K562 (cell line): ENCODE results near the gene PLEKHO1. TPM values are rescaled to one million over a fixed set of nuclear protein-coding genes. Genes with fewer than 3 reads are reported as not detected.

Experiments used
- CBFA2T2 ChIP-seq: fragments of 450-650 bp; conservative IDR thresholded peaks from 2 replicates; pipeline ENCODE4 v1.6.1; 2017; ENCODE audit warnings: mild to moderate bottlenecking
- CCNT2 ChIP-seq: IDR thresholded peaks from 2 replicates; pipeline ENCODE4 v1.6.1; 2011; ENCODE audit warnings: borderline replicate concordance, low read depth, mild to moderate bottlenecking, moderate library complexity, mixed read lengths, low read length; ENCODE audit not compliant: insufficient read length; ENCODE audit errors: extremely low read depth
- CTCF ChIP-seq, 3 experiments: IDR thresholded peaks in 2 of 3; conservative IDR thresholded peaks in 1 of 3; 2 replicates each; pipeline ENCODE4 v1.5.1; 2011 to 2012; ENCODE audit warnings: low read length in 3 of 3, mild to moderate bottlenecking in 3 of 3, control low read depth in 2 of 3, improper control_type of control experiment in 1 of 3, inconsistent platforms in 1 of 3, low read depth in 1 of 3, mixed read lengths in 1 of 3, moderate library complexity in 1 of 3; ENCODE audit not compliant: insufficient read depth in 2 of 3
- CXXC5 ChIP-seq: fragments of 250-450 bp; sonication (Bioruptor Pico); IDR thresholded peaks from 2 replicates; pipeline ENCODE4 v1.8.0; 2022; ENCODE audit warnings: inconsistent platforms, mild to moderate bottlenecking, moderate library complexity
- ESRRA ChIP-seq: fragments of 450-650 bp; IDR thresholded peaks from 2 replicates; pipeline ENCODE4 v1.6.1; 2014; ENCODE audit warnings: low read depth, mild to moderate bottlenecking, moderate library complexity, borderline replicate concordance
- HDAC1 ChIP-seq, 2 experiments: fragments of 450-650 bp; IDR thresholded peaks; 2 replicates each; pipeline ENCODE4 v1.6.1; 2016 to 2017; ENCODE audit warnings: inconsistent platforms in 1 of 2, mild to moderate bottlenecking in 1 of 2, moderate library complexity in 1 of 2
- JUN ChIP-seq, 2 experiments: sonication (generic) in 1 of 2; formaldehyde crosslinking in 1 of 2; IDR thresholded peaks; 2 replicates each; pipeline versions ENCODE4 v1.6.1 to v1.8.0; 2012 to 2022; ENCODE audit warnings: borderline replicate concordance in 2 of 2, mild to moderate bottlenecking in 2 of 2, improper control_type of control experiment in 1 of 2, low read depth in 1 of 2, low read length in 1 of 2, missing genetic modification reagents in 1 of 2
- MAX ChIP-seq: sonication (generic); formaldehyde crosslinking; IDR thresholded peaks from 2 replicates; pipeline ENCODE4 v1.9.0; 2022; ENCODE audit warnings: mild to moderate bottlenecking, missing genetic modification reagents
- RNF219 ChIP-seq: fragments of 250-450 bp; sonication (Bioruptor Pico); IDR thresholded peaks from 2 replicates; pipeline ENCODE4 v1.5.0; 2022; ENCODE audit warnings: mild to moderate bottlenecking
- SRSF3 ChIP-seq: fragments of 200-400 bp; formaldehyde crosslinking; IDR thresholded peaks from 2 replicates; pipeline ENCODE4 v1.6.1; 2016; ENCODE audit warnings: mild to moderate bottlenecking, low read length, moderate library complexity; ENCODE audit not compliant: insufficient read depth
- TEAD2 ChIP-seq: fragments of 450-650 bp; IDR thresholded peaks from 2 replicates; pipeline ENCODE4 v1.6.1; 2016; ENCODE audit warnings: missing genetic modification characterization, control low read depth, missing compliant biosample characterization
- ZNF407 ChIP-seq: fragments of 450-650 bp; IDR thresholded peaks from 2 replicates; pipeline ENCODE4 v1.6.1; 2016; ENCODE audit warnings: low read depth
- polyA plus RNA-seq, 8 experiments: library from polyadenylated mRNA; depleted of rRNA in 4 of 8; stranded (reverse) in 5 of 8; unstranded in 3 of 8; fragments of >200 nt; fragmentation: Nextera tagmentation in 2 of 8; fragmentation: Illumina TruSeq in 1 of 8; extraction: Ambion mirVana in 2 of 8; extraction: Trizol in 1 of 8; gene quantifications; 2 replicates each; pipeline versions ENCODE4 v1.2.1 to v1.2.3, GENCODE V29; 2011 to 2014; ENCODE audit warnings: inconsistent platforms in 1 of 8, missing spikeins in 1 of 8
- total RNA-seq, 7 experiments: library from RNA; depleted of rRNA in 6 of 7; stranded (reverse); fragments of >200 nt in 6 of 7; fragmentation: Illumina TruSeq in 2 of 7; extraction: Trizol in 2 of 7; gene quantifications; 2 replicates each; pipeline versions ENCODE4 v1.2.1 to v1.2.3, GENCODE V29; 2011 to 2021; ENCODE audit warnings: low replicate concordance in 1 of 7

PLEKHO1 gene
- total and polyA plus RNA-seq, 9 of the 15 experiments (the other 6 are each of a cell fraction or from before 2014, with no cell fraction given), result 0.39 to 16.2 (median 9.6) TPM

- TF ChIP-seq RNF219 (CRISPR knock-in tag), result no peak
- no peak for TF ChIP-seq CCNT2
- TF ChIP-seq ZNF407, result no peak
- no peak for TF ChIP-seq SRSF3
- TF ChIP-seq TEAD2 (tag), result 0 out of 2 replicates have a peak, but pooled peaks have one; percentile 11
- no peak for TF ChIP-seq ESRRA
- no peak for TF ChIP-seq MAX (CRISPR knock-in tag)
- TF ChIP-seq JUN (IDR thresholded peaks at IDR 0.05; ENCODE audit: borderline replicate concordance, low read depth, low read length), result no peak
- TF ChIP-seq JUN (CRISPR knock-in tag; IDR thresholded peaks at IDR 0.05; ENCODE audit: borderline replicate concordance), result no peak
- TF ChIP-seq CBFA2T2, result 0 out of 2 replicates have a peak, but pooled peaks have one; percentile 3
- 0 out of 4 replicates have a peak, but pooled peaks of 1 of the 2 experiments have one; percentile 33 for TF ChIP-seq HDAC1 (IDR thresholded peaks at IDR 0.05)
- 0 out of 2 replicates have a peak, but pooled peaks have one; percentile 16 for TF ChIP-seq CXXC5 (CRISPR knock-in tag)
- peak; percentile 82 to 91 (median 90) for TF ChIP-seq CTCF (IDR thresholded peaks at IDR 0.05 in 2 of 3, conservative IDR thresholded peaks at IDR 0.05 in 1 of 3; ENCODE audit: insufficient read depth in 2 of 3, low read depth in 1 of 3, low read length in 3 of 3)
Measured at GRCh38 chr1:150165622-150166612, 16.2 kb downstream of the PLEKHO1 start (continued).
